ENCODE results near the gene CARMIL1.

Gene CARMIL1

GRCh38 chr6:25506020-25506419 lies 226.8 kb downstream of the CARMIL1 start:
- DNase-seq (ENCODE audit: low read depth in 2 of 2): no peak

- DNase-seq (ENCODE audit: low read depth in 2 of 2): no peak
Observed at GRCh38 chr6:25508051-25508450, 228.9 kb downstream of the CARMIL1 start.

GRCh38 chr6:25511376-25511775 lies 232.2 kb downstream of the CARMIL1 start:
- DNase-seq (ENCODE audit: low read depth in 2 of 2): no peak

DNA sequence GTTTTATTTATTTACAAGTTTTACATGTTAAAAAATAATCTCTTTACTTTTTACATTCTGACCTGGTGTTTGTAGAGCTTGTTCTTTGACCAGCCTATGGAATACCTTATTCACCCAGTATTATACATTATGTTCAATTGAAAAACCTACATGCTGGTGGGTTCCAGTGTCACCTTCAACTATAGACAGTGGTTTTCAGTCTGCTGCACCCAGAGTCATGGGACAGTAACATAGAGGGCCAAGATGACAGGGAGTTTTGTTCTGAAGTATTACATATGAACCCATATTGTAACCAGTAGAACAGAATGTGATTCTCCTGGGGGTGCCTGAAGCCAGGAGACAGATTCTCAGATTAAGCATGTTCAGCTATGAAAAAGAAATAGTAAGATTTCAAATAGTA lies 233.4 kb downstream of the CARMIL1 start:
- no peak for DNase-seq (ENCODE audit: low read depth in 2 of 2)

DNA sequence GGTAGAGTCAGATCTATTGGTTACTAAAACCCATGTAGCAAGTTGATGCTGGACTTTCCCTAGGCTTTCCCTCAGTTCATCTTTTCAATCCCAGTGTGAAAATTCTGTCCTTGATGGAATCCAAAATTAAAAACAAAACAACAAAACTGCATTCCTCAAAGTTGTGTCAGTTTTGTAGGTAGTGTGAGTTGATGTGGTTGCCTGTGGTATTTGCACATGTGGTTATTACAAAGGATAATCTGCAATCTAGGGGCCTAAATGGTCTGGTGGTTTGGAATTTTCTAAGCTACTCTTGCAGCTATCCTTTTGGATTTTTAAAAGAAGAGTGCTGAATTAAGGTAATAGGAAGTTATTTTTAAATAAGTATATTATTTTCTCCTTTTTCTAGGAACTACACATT lies 240.7 kb downstream of the CARMIL1 start:
- no peak for DNase-seq (ENCODE audit: low read depth in 2 of 2)

DNA sequence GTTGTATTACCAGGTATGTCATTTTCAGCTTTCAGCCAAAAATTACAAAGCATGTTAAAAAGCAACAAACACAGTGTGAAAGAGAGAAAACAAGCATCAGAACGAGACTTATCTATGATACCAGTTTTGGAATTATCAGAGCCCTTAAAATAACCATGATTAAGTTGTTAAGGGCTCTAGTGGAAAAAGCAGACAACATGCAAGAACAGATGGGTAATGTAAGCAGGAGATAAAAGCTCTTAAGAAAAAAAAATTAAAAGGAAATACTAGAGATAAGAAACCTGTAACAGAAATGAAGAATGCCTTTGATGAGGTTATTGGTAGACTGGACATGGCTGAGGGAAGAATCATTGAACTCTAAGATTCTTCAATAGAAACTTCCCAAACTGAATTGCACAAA lies 245.4 kb downstream of the CARMIL1 start:
- DNase-seq (ENCODE audit: low read depth in 2 of 2): no peak

- no peak for DNase-seq (ENCODE audit: low read depth in 2 of 2)
Observed at GRCh38 chr6:25525078-25525477, 245.9 kb downstream of the CARMIL1 start.

GRCh38 chr6:25534942-25535631 lies 255.9 kb downstream of the CARMIL1 start:
- no peak for DNase-seq (ENCODE audit: low read depth in 2 of 2)

DNA sequence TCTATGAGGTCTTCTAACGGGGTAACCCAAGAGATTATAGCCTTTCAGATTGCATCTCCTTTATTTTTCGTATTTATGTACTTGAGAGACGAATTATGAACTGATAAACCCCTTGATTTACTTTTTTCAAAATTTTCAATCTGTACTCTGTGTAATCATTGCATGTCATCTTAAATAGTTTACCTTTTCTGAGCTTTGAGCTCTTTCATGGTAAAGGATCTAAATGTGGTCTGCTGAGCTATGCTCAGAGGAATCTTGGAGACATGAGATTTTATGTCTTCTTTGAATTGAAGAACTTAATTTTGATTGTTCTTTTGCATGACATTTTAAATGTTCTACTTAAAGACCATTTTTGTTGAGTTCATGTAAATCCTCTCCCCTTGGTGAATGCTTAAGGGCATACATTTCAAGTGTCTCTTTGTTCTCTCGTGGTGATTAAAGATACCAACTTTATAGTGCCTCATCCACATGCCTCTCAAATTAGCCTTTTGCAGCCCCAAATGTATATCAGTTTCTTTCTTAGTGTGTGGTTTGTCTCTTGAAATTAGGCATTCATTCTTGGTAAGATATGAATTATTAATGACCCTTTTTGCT lies 256.6 kb downstream of the CARMIL1 start:
- no peak for DNase-seq (ENCODE audit: low read depth in 2 of 2)

GRCh38 chr6:25536781-25537180 lies 257.6 kb downstream of the CARMIL1 start:
- DNase-seq (ENCODE audit: low read depth in 2 of 2): no peak

DNA sequence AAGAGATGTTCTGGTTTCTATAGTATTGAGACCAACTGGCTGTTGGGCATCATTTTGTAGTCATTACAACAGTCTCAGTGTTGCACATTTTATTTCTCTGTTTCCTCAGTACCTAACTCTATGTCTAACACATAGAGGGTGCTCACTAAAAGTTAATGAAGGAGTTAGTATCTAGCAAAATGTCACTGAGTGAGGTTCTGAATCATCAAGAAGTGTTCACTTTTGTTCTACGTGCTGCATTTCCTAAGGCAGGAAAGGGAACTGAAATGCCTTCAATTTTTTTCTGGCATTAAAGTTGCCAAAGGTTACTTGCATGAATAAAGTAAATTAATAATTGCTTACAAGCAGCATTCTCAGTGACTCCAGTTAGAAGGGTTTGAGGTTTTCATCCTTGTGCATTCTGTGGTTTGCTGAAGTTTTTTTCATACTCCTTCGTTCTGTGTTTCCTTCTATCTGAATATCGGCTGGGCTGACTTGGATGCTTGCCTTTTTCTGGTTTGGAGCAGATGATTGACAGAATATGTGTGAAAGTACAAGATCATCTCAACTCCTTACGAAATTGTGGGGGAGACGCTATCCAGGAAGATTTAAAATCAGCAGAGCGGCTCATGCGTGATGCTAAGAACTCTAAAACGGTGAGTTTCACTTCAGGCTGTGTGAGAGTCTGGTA lies 258.3 kb downstream of the CARMIL1 start:
- no peak for DNase-seq (ENCODE audit: low read depth in 2 of 2)

GRCh38 chr6:25541228-25541627 lies 262.1 kb downstream of the CARMIL1 start:
- DNase-seq (ENCODE audit: low read depth in 2 of 2): no peak

- DNase-seq (ENCODE audit: low read depth in 2 of 2): no peak
Observed at GRCh38 chr6:25542984-25543910, 264.1 kb downstream of the CARMIL1 start.

DNA sequence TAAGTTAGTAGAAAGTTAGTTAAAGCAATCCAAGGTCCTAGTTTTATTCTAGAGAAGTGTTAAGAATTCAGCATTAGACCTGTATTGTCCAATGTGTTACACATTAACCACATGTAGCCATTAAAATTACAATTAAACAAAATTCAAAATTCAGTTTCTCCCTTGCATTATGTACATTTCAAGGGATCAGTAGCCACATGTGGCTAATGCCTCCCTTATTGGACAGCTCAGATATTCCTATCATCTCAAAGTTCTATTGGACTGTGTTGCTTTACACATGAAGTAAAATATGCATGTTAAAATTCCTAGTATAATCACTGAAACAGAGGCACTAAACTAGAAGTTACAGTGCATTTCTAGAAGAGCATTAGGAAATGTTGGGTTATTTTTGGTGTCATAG lies 265.7 kb downstream of the CARMIL1 start:
- DNase-seq (ENCODE audit: low read depth in 2 of 2): no peak

- no peak for DNase-seq (ENCODE audit: low read depth in 2 of 2)
Observed at GRCh38 chr6:25547797-25548196, 268.6 kb downstream of the CARMIL1 start.

DNA sequence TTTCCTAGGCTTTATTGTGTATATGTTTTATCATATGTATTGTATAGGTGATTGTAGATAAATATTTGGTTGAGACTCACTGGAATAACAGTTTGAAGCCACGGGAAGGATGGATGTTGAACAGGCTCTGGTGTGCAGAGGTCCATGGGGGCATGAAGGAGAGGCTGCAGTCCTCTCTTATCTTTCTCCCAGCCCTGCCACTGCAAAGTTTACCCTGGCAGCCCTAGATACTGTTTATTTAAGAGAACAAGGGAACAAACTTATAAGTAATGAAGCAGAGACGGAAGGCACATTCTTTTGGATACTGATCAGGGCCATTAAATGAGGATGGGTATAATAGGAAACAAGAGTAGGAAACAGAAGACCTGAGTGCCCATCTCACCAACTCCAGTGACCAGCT lies 269.3 kb downstream of the CARMIL1 start:
- DNase-seq (ENCODE audit: low read depth in 2 of 2): no peak

GRCh38 chr6:25550631-25551030 lies 271.5 kb downstream of the CARMIL1 start:
- DNase-seq (ENCODE audit: low read depth in 2 of 2): no peak

- DNase-seq (ENCODE audit: low read depth in 2 of 2): no peak
Observed at GRCh38 chr6:25553502-25553901, 274.3 kb downstream of the CARMIL1 start.

DNA sequence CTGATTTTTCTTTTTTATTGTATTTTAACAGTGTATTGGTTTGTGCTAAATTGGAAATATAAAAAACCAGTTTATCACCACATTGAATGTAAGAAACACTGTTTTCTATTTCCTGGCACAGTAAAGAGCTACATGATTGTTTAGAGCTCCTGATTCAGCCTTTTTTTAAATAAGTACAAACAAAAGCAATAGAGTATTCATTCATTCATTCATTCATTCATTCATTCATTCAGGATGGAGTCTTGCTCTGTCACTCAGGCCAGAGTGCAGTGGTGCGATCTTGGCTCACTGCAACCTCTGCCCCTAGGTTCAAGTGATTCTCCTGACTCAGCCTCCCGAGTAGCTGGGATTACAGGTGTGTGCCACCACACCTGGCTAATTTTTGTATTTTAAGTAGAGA lies 276.0 kb downstream of the CARMIL1 start:
- no peak for DNase-seq (ENCODE audit: low read depth in 2 of 2)

DNA sequence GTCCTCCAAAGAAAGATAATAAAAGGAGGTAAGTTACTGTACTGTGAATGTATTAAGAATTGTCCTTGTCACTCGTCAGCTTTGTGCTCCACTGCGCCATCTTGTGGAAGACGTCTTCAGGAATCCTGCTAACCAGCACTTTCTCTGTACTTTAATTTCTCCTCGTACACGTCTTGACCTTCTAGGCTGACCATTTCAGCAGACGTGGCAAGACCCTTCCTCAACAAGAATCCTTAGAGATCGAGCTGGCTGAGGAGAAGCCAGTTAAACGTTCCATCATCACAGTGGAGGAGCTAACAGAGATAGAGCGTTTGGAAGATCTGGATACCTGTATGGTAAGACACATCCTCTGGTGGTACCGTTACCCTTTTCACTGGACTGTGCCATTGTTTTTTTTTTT lies 277.3 kb downstream of the CARMIL1 start:
- DNase-seq (ENCODE audit: low read depth in 2 of 2): peak; percentile 47 to 63

DNA sequence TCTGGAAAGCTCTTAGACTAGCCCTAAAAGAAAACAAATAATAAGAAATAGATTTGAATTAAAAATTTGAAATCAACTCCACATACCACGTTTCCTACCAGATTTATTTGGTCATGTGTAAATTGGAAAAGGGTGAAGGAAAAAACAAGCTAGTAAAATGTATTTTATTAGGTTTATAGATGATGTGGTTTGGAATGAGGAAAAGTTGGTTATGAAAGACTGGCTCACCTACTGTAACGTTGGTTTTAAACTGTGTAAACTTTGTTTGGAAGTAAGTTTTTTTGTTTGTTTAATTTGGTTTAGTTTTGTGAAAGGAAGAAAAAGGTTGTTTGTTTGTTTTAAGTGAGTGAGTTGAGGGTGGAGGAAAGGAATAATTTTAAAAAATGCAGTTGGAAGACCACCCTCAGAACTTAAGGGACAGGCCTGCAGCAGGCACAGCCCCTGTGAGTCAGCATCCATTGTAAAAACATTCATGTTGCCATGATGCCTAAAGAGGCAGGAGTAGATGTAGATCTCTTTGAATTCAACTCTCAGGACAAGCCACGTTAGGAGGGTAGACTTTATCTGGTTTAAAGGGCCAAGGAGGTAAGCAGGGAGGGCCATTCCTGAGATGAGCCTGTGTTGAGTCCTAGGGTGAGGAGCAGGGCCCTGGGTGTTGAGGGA lies 279.1 kb downstream of the CARMIL1 start:
- no peak for DNase-seq (ENCODE audit: low read depth in 2 of 2)

- DNase-seq (ENCODE audit: low read depth in 2 of 2): no peak
Observed at GRCh38 chr6:25560865-25561264, 281.7 kb downstream of the CARMIL1 start.
